HL-60 (cell line): ENCODE results near the gene NUCKS1.
A peak's percentile ranks its signal among the peaks of the same experiment; 100 is the strongest.

Experiments used
- CTCF ChIP-seq: IDR thresholded peaks from one replicate; pipeline ENCODE4 v1.5.1; 2011; ENCODE audit warnings: low read length, control low read depth, inconsistent platforms; ENCODE audit not compliant: insufficient read depth
- GABPA ChIP-seq: IDR thresholded peaks from 2 replicates; pipeline ENCODE4 v1.6.1; 2012; ENCODE audit warnings: low read depth
- POLR2AphosphoS5 ChIP-seq: IDR thresholded peaks from 2 replicates; pipeline ENCODE4 v1.6.1; 2012; ENCODE audit warnings: low read depth
- REST ChIP-seq: IDR thresholded peaks from 2 replicates; pipeline ENCODE4 v1.6.1; 2012; ENCODE audit warnings: low read depth; ENCODE audit not compliant: insufficient replicate concordance
- SPI1 ChIP-seq: IDR thresholded peaks from 2 replicates; pipeline ENCODE4 v1.6.1; 2012; ENCODE audit warnings: low read depth, mild to moderate bottlenecking, borderline replicate concordance

- TF ChIP-seq CTCF (no peak), POLR2AphosphoS5 (no peak), REST (no peak), GABPA (no peak), SPI1 (peak; percentile 36; the same call in 1 of the 2 replicates)
Measured at GRCh38 chr1:205775015-205775716, 25.2 kb upstream of the NUCKS1 start, which contains the start of gene RAB29.
